RPMI8226 (cell line): ENCODE data around the gene VPS25.
"Not testable (repeated sequence)": the region's sequence is repeated elsewhere in the genome, so short reads cannot be mapped to it uniquely, and the experiment has no call there.

Source experiments
- DNase-seq: peaks from one replicate; pipeline ENCODE4 v3.0.0-alpha.2; 2015

The VPS25 gene

DNA sequence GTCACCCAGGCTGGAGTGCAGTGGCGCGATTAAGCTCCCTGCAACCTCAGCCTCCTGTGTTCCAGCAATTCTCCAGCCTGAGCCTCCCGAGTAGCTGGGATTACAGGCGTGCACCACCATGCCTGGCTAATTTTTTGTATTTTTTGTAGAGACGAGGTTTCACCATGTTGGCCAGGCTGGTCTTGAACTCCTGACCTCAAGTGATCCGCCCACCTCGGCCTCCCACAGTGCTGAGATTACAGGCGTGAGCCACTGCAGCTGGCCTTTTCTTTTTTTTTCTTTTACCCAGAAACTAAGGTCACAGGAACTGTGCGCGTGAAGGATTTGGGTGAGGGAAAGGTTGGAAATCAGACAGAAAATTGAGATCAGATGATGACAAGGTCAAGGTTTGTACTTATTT lies 3.3 kb upstream of the VPS25 start:
- DNase-seq, result not testable (repeated sequence)

DNA sequence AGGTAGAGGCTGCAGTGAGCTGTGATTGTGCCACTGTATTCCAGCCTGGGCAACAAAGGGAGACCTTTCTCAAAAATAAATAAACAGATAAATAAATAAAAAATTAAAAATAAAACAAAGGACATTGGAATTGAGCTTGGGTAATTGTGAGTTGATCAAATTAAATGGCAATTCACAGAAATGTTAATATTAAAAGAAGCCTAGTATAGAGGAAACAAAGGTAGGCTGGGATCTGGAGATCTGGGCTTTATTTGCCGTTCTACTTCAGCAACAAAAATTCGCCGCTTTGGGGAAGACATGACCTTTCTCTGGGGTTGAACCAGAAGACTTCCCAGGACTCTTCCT lies 332 bp upstream of the VPS25 start:
- DNase-seq, result no peak

DNA sequence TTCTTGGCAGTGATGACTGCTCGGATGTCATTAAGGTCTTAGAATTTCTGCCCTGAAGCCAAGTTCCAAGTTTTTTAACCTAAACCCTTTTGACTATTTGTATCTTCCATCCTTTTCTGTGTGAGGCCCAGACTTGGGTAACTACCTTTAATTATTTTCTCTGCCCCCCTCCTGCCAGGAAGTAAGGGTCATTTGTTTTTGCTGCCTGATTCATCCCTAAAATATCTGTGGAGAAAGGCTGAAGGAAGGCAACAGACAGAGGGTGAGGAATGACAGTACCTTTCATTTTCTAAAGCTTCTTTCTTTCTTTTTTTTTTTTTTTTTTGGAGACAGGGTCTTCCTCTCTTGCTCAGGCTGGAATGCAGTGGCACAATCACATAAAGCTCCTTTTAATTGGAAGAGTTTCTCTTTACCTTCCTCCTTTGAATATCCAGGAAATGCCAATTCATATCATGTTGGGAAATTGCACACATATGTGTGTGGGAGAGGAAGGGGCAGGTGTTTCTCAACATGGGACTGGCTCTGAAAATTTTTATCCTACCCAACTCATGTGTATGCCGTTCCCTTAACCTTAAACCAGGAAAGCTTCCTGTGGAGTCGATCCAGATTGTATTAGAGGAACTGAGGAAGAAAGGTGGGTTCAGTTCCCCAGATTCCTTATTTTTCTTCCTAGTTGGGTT lies 957 bp downstream of the VPS25 start:
- no peak for DNase-seq

DNA sequence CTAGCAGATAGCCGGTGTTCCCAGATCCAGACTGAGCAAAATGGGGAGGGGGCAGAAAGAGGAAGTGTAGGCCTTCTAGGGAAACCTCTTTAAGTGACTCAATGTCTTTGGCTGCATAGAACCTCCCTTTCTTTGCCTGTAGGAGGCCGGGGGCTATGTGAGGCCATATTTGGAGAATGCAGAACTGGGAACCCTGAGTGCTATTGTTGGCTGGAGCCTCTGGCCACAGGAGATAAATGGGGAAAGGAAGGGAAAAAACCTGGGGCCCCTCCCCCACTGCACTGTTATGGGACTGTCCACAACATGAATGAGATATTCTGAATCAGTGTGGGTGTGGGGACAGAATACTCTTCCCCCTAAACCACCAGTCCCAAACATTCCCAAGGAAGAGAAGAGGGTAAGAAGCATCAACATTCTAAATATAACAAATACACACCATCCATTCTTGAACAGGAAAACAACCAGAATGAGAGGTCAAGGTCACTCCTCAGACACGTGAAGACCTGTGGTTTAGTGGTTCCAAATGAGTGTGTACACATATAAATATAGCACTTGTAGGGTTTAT lies 2.4 kb downstream of the VPS25 start:
- no peak for DNase-seq

DNA sequence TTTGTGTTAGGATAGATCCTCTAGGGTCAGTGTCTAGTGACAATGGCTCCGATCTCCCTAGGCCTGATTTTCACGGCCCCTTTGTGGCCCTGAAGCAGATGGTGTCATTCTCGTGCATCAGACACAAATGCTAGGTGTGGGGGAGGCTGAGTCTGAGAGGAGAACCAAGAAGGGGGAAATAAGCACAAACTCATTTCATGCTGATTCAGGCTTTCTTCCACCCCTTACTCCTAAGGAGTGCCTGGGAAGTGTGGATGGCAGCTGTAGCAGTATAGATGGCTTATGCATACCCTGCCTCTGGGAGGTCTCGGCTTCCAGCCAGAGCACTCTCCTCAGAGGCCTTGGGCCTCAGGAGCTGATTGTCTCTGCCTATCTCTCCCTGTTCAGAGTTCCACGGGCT lies 5.3 kb downstream of the VPS25 start:
- no peak for DNase-seq

DNA sequence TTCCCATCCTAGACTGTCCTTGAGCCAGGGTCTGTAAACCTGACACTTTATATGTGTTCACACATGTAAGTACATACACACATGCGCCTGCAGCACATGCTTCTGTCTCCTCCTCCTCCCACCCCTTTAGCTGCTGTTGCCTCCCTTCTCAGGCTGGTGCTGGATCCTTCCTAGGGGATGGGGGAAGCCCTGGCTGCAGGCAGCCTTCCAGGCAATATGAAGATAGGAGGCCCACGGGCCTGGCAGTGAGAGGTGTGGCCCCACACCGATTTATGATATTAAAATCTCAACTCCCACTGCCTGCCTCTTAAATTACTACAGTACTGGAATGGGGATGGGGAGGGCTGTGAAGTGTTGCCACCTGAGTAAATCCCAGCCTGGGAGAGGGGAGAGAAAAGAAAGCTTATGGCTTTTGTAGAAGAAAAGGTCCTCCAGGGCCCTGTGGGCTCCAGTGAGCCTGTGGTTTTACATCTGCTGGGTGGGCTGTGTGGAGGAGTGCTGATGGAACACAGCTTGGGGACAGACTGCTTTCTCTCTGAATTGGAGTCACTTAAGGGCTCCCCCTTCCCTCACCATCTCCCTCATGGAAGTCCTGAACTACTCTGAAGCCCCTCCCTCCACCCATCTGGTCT lies 6.2 kb downstream of the VPS25 start:
- DNase-seq, result no peak

DNA sequence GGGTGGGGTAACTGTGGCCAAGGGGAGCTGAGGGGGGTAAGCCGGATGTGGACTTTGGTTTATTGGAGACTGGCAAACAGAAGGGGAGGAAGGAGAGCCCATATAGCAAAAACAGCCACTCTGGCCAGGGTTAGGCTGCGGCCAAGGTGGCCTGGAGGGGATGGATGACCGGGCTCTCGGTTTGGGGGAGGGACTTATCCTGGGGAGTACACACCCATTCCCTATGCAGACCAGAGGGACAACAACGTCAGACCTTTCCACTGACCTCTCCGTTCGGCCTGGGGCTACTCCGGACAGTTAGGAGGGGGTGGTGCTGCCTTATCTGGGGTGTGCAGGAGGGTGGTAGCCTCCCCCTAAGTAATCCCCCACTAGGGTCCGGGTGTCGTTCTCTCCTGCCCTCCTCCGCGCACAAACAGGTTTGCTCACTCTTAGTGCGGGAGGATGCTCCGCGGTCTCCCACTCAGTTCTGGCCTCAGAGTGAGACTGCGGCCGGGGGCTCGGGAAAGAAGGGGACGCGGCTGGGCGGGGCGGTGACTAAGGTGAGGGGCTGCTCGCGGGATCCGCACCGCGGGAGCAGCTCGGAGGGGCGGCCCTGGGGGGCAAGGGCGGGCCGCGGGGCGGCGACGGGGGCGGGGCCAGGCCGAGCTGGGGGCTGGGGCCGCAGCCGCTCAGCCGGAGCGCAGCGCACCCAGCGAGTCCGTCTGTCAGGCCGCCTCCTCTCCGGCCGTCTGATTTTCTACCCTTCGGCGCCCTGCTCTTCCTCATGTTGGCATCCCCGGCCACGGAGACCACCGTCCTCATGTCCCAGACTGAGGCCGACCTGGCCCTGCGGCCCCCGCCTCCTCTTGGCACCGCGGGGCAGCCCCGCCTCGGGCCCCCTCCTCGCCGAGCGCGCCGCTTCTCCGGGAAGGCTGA lies 6.9 kb downstream of the VPS25 start, which contains the start of gene WNK4:
Gene WNK4, plus strand, starts transcription at position 675 of the 915 bp plus-strand sequence. Its CDS starts 89 bp downstream, at position 764.
- DNase-seq, result no peak

DNA sequence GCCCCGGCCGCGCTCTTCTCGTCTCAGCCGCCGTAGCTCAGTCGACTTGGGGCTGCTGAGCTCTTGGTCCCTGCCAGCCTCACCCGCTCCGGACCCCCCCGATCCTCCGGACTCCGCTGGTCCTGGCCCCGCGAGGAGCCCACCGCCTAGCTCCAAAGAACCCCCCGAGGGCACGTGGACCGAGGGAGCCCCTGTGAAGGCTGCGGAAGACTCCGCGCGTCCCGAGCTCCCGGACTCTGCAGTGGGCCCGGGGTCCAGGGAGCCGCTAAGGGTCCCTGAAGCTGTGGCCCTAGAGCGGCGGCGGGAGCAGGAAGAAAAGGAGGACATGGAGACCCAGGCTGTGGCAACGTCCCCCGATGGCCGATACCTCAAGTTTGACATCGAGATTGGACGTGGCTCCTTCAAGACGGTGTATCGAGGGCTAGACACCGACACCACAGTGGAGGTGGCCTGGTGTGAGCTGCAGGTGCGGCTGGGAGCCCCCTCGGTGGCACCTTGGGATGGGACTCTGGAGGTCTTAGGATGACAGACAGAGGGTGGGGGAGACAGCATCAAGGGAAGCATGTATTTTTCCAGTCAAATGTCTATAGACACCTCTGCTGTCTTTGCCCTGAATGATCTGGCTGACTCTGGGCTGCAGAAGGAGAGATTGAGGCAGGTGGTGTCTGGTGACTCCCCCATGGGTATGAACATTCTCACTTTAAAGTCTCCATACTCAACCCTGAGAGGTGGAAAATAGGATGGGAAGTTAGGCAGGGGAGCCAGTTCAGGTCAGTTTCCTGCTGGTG lies 7.8 kb downstream of the VPS25 start:
- no peak for DNase-seq

DNA sequence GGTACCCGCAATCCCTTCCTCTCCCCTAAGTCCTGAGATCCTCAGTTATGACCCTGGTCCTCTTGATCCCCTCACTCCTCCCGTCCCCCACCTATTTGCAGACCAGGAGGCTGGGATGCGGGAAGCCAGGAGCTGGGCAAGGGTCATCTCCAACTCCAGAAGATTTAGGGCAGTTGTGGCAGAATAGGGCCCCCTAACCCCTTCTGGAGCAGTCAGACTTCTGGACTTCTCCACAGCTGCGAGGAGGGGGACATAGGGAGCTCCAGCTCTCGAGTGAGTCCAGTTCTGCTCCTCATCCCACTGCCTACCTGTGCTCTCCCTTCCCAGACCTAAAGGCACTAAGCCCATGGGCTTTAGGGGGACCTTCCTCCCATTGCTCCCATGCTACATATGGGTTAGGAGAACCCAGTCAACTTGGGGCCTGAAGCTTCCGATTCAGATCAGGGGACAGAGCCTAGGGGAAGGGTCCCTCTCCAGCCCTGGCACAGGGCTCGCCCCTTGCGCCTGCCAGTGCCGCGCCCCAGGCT lies 8.5 kb downstream of the VPS25 start:
- DNase-seq, result no peak

DNA sequence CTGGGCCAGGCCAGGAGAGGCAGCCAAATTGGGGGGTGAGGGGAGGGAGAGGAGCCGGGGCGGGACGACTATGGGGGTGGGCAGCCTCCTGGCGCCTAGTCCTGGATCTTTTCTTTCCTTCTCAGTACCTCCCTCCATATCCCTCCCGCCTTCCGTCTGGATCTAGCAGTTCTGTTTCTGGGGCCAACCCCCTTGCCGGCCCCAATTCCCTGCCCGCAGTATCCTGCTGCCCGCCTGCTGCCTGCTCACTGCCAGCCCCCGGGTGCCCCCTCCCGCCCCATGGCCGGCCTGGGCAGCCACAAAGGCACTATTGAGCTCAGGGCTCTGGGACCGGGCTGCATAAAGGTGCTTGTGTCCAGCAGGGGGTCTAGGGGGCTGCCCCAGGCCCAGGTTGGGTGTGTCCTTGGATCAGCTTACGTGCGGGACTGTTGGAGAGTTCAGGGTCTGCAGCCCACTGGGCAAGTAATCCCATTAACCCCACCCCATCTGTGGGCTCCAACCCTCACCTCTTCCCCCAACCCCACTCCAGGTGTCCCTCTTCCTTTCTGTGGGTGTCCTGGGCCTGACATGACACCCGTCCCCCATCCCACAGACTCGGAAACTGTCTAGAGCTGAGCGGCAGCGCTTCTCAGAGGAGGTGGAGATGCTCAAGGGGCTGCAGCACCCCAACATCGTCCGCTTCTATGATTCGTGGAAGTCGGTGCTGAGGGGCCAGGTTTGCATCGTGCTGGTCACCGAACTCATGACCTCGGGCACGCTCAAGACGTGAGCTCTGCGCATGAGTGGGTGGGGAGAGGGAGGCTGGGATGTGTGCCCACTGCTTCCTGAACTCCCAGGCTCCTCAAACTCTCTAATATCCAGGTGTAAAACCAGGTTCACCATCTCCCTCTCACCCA lies 9.2 kb downstream of the VPS25 start:
- no peak for DNase-seq

DNA sequence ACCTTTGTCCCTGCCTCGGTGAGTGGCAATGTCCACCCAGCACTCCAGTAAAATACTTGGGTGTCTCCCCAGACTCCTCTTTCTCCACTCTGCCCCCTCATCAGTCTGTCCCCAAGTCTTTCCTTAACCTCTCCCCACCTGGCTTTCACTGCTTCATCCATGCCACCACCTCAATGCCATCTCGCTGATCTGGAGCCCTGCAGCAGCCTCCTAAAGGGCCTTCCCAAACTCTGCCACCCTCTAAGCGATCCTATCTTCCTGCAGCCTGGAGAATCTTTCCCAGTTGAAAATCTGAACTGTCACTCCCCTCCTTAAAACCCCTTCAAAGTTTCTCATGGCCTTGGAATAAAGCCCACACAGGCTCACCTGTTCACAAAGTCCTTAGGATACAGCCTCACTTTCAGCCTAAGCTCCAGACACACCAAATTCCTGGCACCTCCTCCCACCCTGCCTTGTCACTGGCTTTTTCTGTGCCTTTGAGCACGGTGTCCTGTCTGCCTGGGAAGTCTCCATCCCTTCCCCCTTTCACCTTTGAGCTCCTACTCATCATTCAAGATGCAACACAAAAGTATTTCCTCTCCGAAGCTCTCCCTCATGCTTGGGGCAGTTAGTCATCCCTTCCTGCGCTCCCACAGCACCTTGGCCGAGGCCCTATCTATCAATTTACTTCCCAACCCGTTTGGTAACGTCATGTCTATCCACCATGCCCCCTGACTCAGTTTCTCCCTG lies 10.0 kb downstream of the VPS25 start:
- DNase-seq, result no peak

DNA sequence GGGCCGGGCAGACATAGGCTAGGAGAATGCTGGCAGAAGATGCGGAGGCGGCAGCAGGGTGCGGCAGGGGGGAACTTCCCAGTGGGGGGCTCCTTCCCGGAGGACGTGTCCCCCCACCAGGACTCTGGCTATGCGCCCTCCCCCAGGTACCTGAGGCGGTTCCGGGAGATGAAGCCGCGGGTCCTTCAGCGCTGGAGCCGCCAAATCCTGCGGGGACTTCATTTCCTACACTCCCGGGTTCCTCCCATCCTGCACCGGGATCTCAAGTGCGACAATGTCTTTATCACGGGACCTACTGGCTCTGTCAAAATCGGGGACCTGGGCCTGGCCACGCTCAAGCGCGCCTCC lies 10.5 kb downstream of the VPS25 start:
- DNase-seq, result no peak

DNA sequence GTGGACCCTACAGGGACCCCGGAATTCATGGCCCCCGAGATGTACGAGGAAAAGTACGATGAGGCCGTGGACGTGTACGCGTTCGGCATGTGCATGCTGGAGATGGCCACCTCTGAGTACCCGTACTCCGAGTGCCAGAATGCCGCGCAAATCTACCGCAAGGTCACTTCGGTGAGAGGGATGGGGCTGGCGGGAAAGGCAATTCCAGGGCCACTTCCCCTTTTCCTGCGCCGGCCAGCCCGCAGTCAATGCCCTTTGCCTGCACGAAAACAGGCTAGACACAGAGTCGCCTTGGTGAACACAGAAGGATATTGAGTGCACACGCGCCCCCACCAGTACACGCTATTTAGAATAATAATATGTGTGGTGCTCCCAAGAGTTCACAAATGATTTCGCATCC lies 11.2 kb downstream of the VPS25 start:
- DNase-seq, result no peak

DNA sequence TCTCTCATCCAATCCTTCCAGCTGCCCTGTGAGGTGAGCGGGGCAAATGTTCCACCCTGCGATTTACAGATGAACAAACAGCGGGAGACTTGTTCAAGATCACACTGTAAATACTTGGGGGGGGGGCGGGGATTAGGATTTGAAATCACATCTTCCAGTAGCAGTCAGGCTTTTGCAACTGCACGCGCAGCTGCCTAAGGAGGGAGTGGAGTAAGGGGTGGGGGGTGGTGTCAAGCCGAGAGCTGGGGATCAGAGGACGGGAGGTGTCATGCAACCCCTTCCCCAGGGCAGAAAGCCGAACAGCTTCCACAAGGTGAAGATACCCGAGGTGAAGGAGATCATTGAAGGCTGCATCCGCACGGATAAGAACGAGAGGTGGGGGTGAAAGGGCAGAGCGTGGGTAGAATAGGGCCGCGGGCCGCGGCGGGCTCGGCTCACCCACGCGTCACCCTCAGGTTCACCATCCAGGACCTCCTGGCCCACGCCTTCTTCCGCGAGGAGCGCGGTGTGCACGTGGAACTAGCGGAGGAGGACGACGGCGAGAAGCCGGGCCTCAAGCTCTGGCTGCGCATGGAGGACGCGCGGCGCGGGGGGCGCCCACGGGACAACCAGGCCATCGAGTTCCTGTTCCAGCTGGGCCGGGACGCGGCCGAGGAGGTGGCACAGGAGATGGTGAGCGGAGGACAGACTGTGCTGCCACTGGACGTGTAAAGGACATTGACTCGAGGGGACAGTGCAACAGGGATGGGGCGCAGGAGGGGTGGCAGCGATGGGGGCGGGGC lies 11.8 kb downstream of the VPS25 start:
- no peak for DNase-seq

DNA sequence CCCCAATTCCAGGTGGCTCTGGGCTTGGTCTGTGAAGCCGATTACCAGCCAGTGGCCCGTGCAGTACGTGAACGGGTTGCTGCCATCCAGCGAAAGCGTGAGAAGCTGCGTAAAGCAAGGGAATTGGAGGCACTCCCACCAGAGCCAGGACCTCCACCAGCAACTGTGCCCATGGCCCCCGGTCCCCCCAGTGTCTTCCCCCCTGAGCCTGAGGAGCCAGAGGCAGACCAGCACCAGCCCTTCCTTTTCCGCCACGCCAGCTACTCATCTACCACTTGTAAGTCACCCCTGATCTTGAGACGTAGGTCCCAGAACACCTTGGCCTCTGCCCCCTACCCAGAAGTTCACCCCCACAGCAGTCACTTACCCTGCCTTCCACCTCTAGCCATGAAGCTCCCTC lies 14.0 kb downstream of the VPS25 start:
- no peak for DNase-seq

DNA sequence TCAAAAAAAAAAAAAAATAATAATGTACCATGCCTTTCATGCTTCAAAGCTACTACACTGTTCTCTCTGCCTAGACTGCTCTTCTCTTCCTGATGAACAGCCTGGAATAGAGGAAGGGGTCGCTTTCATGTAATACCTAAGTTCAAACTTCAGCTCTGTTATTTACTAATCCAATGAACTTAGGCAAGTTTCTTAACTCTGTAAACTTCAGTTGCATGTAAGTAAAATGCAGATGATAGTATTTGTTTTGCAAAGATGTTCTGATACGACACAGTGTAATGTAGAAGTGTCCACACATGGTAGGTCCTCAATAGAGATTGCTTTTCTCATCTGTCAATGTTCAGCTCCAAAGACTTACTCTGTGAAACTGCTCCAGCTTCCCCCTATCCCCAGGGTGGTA lies 18.7 kb downstream of the VPS25 start:
- no peak for DNase-seq

DNA sequence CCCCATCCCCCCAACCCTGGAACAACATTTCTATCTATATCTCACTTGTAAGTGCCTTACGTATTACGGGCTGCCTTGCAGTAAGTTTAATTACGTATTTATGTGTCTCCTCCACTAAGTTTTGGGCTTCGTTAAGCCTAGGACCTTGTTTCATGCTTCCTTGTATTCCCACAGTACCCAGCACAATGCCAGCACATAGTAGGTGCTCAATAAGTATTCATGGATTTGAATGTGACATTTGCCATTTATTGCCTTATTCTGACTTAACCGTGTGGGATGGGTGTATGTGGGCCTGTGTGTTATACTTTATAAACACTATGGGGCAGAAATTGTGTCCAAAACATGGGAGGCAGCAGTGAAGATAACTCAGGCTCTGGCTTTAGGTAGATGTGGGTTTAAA lies 19.3 kb downstream of the VPS25 start:
- no peak for DNase-seq

DNA sequence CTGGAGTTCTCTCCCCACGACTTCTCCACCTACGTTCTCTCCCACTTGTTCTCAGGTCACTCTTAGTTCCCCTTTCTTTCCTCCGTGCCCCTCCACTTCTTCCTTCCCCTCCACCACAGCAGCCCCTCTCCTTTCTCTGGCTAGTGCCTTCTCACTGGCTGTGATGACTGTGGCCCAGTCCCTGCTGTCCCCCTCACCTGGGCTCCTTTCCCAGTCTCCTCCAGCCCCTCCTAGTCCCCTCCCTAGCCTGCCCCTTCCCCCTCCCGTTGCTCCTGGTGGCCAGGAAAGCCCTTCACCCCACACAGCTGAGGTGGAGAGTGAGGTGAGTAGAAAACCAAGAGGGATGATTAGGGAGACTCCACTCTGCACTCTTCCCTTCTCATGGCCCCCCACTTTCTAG lies 21.8 kb downstream of the VPS25 start:
- no peak for DNase-seq

DNA sequence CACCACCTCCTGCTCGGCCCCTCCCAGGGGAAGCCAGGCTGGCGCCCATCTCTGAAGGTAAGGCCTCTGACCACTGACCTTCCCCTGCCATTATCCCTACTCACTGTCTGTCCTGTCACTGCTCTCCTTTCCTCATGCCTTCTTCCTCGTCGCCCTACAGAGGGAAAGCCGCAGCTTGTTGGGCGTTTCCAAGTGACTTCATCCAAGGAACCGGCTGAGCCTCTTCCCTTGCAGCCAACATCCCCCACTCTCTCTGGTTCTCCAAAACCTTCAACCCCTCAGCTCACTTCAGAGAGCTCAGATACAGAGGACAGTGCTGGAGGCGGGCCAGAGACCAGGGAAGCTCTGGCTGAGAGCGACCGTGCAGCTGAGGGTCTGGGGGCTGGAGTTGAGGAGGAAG lies 22.2 kb downstream of the VPS25 start:
- no peak for DNase-seq
